ENCODE data around the gene FZD4. TPM values are rescaled to one million over a fixed set of nuclear protein-coding genes. Genes with fewer than 3 reads are reported as not detected.

Gene FZD4
- total and polyA plus RNA-seq, 7 donors: 0.60 to 45.7 (median 22.9) TPM

GRCh38 chr11:86990031-86990430 lies 34.8 kb upstream of the FZD4 start:
- no peaks in the 10 kb centered on the region for H3K9me3 ChIP-seq
- WGBS, 2 donors: 39 to 55% methylated on average over 1 of the region's 1 CpG
- H3K27ac ChIP-seq: peak overlapping the region in 2 of 4 donors; percentile 38 to 45
- DNase-seq: no peak
- H3K4me1 ChIP-seq: peaks cover 0 to 22% (median 18%) of the 10 kb centered on the region in 4 donors
- no peaks in the 10 kb centered on the region for H3K27me3 ChIP-seq
- TF ChIP-seq EP300 (IDR thresholded peaks at IDR 0.05) (no peak), CTCF (IDR thresholded peaks at IDR 0.05) (no peak), POLR2A (IDR thresholded peaks at IDR 0.05) (no peak), POLR2AphosphoS5 (IDR thresholded peaks at IDR 0.05) (no peak)
- H3K4me3 ChIP-seq: no peak overlapping the region
- intact Hi-C loops (cut with DNase I): no loop called here
- H3K36me3 ChIP-seq: no peaks in the 10 kb centered on the region

GRCh38 chr11:86988351-86988881 lies 33.2 kb upstream of the FZD4 start:
- Histone ChIP-seq H3K9me3 (no peaks in the 10 kb centered on the region), H3K36me3 (no peaks in the 10 kb centered on the region), H3K4me3 (no peak overlapping the region), H3K27ac (no peak overlapping the region), H3K4me1 (peaks cover 0 to 36% (median 26%) of the 10 kb centered on the region in 4 donors), H3K27me3 (no peaks in the 10 kb centered on the region)
- TF ChIP-seq CTCF (IDR thresholded peaks at IDR 0.05): no peak
- no peak for TF ChIP-seq POLR2AphosphoS5 (IDR thresholded peaks at IDR 0.05)
- no peak for TF ChIP-seq EP300 (IDR thresholded peaks at IDR 0.05)
- no peak for TF ChIP-seq POLR2A (IDR thresholded peaks at IDR 0.05)
- no peak for DNase-seq
- WGBS, 2 donors: 85% methylated on average over 4 of the region's 4 CpGs
- intact Hi-C loops (cut with DNase I): no loop called here

- H3K4me3 ChIP-seq: no peak overlapping the region
- no peaks in the 10 kb centered on the region for H3K27me3 ChIP-seq
- DNase-seq: no peak
- no peak for TF ChIP-seq POLR2A (IDR thresholded peaks at IDR 0.05)
- TF ChIP-seq POLR2AphosphoS5 (IDR thresholded peaks at IDR 0.05): no peak
- TF ChIP-seq EP300 (IDR thresholded peaks at IDR 0.05): no peak
- no peak for TF ChIP-seq CTCF (IDR thresholded peaks at IDR 0.05)
- H3K4me1 ChIP-seq: peaks cover 0 to 36% (median 26%) of the 10 kb centered on the region in 4 donors
- H3K36me3 ChIP-seq: no peaks in the 10 kb centered on the region
- intact Hi-C loops (cut with DNase I): no loop called here
- no peaks in the 10 kb centered on the region for H3K9me3 ChIP-seq
- no peak overlapping the region for H3K27ac ChIP-seq
- 81 to 90% methylated on average over 1 of the region's 1 CpG for WGBS, 2 donors
These were observed 32.5 kb upstream of the FZD4 start for GRCh38 chr11:86987679-86988078.

GRCh38 chr11:86984701-86985100 lies 29.5 kb upstream of the FZD4 start:
- no peaks in the 10 kb centered on the region for H3K27me3 ChIP-seq
- H3K4me1 ChIP-seq: peaks cover 0 to 37% (median 23%) of the 10 kb centered on the region in 4 donors
- H3K36me3 ChIP-seq: no peaks in the 10 kb centered on the region
- intact Hi-C loops (cut with DNase I): no loop called here
- 92 to 94% methylated on average over 4 of the region's 4 CpGs for WGBS, 2 donors
- DNase-seq: no peak
- H3K4me3 ChIP-seq: no peak overlapping the region
- TF ChIP-seq POLR2AphosphoS5 (IDR thresholded peaks at IDR 0.05) (no peak), CTCF (IDR thresholded peaks at IDR 0.05) (no peak), POLR2A (IDR thresholded peaks at IDR 0.05) (no peak), EP300 (IDR thresholded peaks at IDR 0.05) (no peak)
- H3K27ac ChIP-seq: peak overlapping the region in 2 of 4 donors; percentile 46 to 67
- H3K9me3 ChIP-seq: no peaks in the 10 kb centered on the region

- intact Hi-C loops (cut with DNase I): no loop called here
- no peaks in the 10 kb centered on the region for H3K27me3 ChIP-seq
- DNase-seq: no peak
- H3K27ac ChIP-seq: no peak overlapping the region
- TF ChIP-seq POLR2AphosphoS5 (IDR thresholded peaks at IDR 0.05) (peak in 1 of 4 donors; percentile 34), POLR2A (IDR thresholded peaks at IDR 0.05) (no peak)
- no peaks in the 10 kb centered on the region for H3K36me3 ChIP-seq
- WGBS, 2 donors: 88 to 90% methylated on average over 4 of the region's 4 CpGs
- H3K9me3 ChIP-seq: no peaks in the 10 kb centered on the region
- no peak overlapping the region for H3K4me3 ChIP-seq
- peaks cover 0 to 33% (median 15%) of the 10 kb centered on the region in 4 donors for H3K4me1 ChIP-seq
These were observed 27.9 kb upstream of the FZD4 start for GRCh38 chr11:86983021-86983488.

Data from sigmoid colon (tissue), 7 donors.